Inflammatory macrophage treated with lipopolysaccharide for 1 hour (primary cell): ENCODE results near the gene PSPN.
"Not testable (repeated sequence)": the region's sequence is repeated elsewhere in the genome, so short reads cannot be mapped to it uniquely, and the experiment has no call there.

Experiments used
- DNase-seq, 2 donors: peaks; one replicate each; pipeline ENCODE4 v3.0.0-alpha.2; 2020 to 2022

PSPN gene

GRCh38 chr19:6373096-6373812, 2.5 kb downstream of the PSPN start:
- peak; percentile 94 to 99 for DNase-seq

GRCh38 chr19:6372594-6373095, 3.1 kb downstream of the PSPN start, which contains the start of gene ALKBH7:
Gene ALKBH7, plus strand, starts transcription at chr19:6372794. Its CDS starts 27 bp downstream, at chr19:6372821.
- peak; percentile 98 to 100 for DNase-seq

- DNase-seq, result no peak
Observed at GRCh38 chr19:6364353-6364752, 11.4 kb downstream of the PSPN start.

GRCh38 chr19:6362351-6362801, 13.4 kb downstream of the PSPN start:
- DNase-seq, result no peak

- DNase-seq, result no peak
Observed at GRCh38 chr19:6362027-6362350, 13.7 kb downstream of the PSPN start.

- DNase-seq, result not testable (repeated sequence)
Observed at GRCh38 chr19:6360857-6361216, 14.9 kb downstream of the PSPN start.

GRCh38 chr19:6360445-6360844, 15.3 kb downstream of the PSPN start:
- DNase-seq, result not testable (repeated sequence)

GRCh38 chr19:6359568-6360341, 16.0 kb downstream of the PSPN start:
- no peak for DNase-seq

- DNase-seq, result no peak
Observed at GRCh38 chr19:6358003-6358402, 17.7 kb downstream of the PSPN start.

- DNase-seq, result no peak
Observed at GRCh38 chr19:6357174-6357573, 18.6 kb downstream of the PSPN start.

- not testable (repeated sequence) for DNase-seq
Observed at GRCh38 chr19:6355321-6356040, 20.3 kb downstream of the PSPN start.

GRCh38 chr19:6354098-6354674, 21.5 kb downstream of the PSPN start:
- peak in 1 of 2 donors; percentile 24 for DNase-seq

- DNase-seq, result no peak
Observed at GRCh38 chr19:6352381-6353165, 23.2 kb downstream of the PSPN start.

GRCh38 chr19:6350688-6351087, 25.0 kb downstream of the PSPN start:
- DNase-seq, result no peak

GRCh38 chr19:6349271-6349670, 26.5 kb downstream of the PSPN start:
- not testable (repeated sequence) for DNase-seq

GRCh38 chr19:6343462-6343861, 32.3 kb downstream of the PSPN start:
- no peak for DNase-seq

GRCh38 chr19:6340493-6341201, 35.1 kb downstream of the PSPN start:
- no peak for DNase-seq

- no peak for DNase-seq
Observed at GRCh38 chr19:6334490-6335285, 41.0 kb downstream of the PSPN start.

- no peak for DNase-seq
Observed at GRCh38 chr19:6333439-6333838, 42.3 kb downstream of the PSPN start, which contains the start of gene ACER1. Gene ACER1, minus strand, starts transcription at chr19:6333612. Its CDS starts 61 bp downstream, at chr19:6333551.

GRCh38 chr19:6326815-6327214, 48.9 kb downstream of the PSPN start:
- no peak for DNase-seq

- no peak for DNase-seq
Observed at GRCh38 chr19:6325614-6326013, 50.1 kb downstream of the PSPN start.
